SK-N-SH treated with all-trans-retinoic acid at 6 μM for 48 hours (cell line): ENCODE measurements around the gene SH3RF1.

Experiments
- TCF4 ChIP-seq: fragments of 250-450 bp; sonication (Bioruptor Pico); IDR thresholded peaks from 2 replicates; pipeline ENCODE4 v1.8.0; 2021; ENCODE audit warnings: mild to moderate bottlenecking, moderate library complexity, borderline replicate concordance
- TF ChIP-seq, protein P1 (sequence below): fragments of 250-450 bp; sonication (Bioruptor Pico); IDR thresholded peaks from 2 replicates; pipeline ENCODE4 v1.5.1; 2020; ENCODE audit warnings: low read depth, mild to moderate bottlenecking, moderate library complexity

DNA sequence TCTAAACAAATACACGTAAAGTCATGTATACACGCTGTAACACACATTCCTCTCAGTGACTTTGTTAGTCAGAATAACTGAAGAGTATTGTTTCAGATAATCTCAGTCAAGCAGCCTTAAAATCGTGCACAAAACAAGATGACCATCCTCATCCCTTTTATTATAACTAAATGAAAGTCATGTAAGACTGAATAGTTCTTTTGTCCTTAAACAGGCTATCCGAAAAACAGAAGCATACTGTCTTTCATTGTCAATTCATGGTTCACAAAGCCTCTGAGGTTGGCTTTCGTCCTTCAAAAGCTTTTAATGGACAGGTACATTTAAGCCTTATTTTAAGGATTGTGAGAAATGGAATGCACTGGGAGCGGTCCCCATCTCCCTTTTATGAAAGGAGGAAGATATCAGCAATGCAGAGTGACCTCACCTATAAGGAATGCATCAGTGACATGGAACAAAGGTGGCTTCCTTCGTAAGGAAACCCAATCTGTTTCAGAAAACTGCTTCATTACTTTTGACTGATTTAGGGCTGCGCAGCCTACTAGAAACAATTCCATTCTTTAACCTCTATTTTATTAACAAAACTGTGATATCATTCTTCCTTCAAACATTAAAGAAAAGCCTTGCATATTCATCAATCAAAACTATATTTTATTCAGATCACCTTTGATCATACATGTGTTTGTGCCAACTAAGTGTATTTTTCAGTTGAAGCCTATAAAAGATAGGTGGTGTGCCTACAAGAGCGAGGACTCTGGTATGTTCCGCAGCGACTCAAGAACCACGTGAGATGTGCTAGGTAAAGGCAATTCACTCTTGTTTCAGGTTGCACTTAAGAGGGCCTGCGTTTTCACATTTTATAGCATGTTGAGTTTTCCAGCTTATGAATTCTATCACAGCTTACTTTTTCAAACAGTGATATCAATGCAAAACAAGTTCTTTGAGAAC lies 19.2 kb downstream of the SH3RF1 start:
- TF ChIP-seq, protein P1, sequence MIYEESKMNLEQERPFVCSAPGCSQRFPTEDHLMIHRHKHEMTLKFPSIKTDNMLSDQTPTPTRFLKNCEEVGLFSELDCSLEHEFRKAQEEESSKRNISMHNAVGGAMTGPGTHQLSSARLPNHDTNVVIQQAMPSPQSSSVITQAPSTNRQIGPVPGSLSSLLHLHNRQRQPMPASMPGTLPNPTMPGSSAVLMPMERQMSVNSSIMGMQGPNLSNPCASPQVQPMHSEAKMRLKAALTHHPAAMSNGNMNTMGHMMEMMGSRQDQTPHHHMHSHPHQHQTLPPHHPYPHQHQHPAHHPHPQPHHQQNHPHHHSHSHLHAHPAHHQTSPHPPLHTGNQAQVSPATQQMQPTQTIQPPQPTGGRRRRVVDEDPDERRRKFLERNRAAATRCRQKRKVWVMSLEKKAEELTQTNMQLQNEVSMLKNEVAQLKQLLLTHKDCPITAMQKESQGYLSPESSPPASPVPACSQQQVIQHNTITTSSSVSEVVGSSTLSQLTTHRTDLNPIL (CRISPR knock-in tag) = peak; percentile 67; the same call in 1 of the 2 replicates
- no peak for TF ChIP-seq TCF4 (CRISPR knock-in tag)
